ENCODE data around the gene TST.

- TF ChIP-seq HMGXB4 (CRISPR knock-in tag; IDR thresholded peaks at IDR 0.05; ENCODE audit: borderline replicate concordance): no peak
- TF ChIP-seq CEBPB (IDR thresholded peaks at IDR 0.05): no peak
- TF ChIP-seq POLR2A (IDR thresholded peaks at IDR 0.05; ENCODE audit: low read length): no peak
Measured at GRCh38 chr22:37022483-37023337, 3.5 kb upstream of the TST start.
